Measurements from ENCODE around the gene DDX10.

DDX10 gene

GRCh38 chr11:108835624-108836023 lies 170.8 kb downstream of the DDX10 start:
- DNase-seq = no peak

DNA sequence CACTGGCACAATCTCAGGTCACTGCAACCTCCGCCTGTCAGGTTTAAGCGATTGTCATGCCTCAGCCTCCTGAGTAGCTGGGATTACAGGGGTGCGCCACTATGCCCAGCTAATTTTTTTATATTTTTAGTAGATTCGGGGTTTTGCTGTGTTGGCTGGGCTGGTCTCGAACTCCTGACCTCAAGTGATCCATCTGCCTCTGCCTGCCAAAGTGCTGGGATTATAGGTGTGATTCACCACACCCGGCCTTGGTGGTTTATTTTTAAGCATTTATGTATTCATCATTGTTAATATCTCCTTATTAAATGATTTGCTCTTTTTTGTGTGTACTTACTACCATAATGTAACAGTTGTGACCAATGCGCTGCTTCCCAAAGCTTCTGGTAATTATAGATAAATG lies 171.7 kb downstream of the DDX10 start:
- DNase-seq = no peak

GRCh38 chr11:108838102-108838791 lies 173.4 kb downstream of the DDX10 start:
- no peak for DNase-seq

- DNase-seq = no peak
Measured at GRCh38 chr11:108838792-108839105, 173.9 kb downstream of the DDX10 start.

DNA sequence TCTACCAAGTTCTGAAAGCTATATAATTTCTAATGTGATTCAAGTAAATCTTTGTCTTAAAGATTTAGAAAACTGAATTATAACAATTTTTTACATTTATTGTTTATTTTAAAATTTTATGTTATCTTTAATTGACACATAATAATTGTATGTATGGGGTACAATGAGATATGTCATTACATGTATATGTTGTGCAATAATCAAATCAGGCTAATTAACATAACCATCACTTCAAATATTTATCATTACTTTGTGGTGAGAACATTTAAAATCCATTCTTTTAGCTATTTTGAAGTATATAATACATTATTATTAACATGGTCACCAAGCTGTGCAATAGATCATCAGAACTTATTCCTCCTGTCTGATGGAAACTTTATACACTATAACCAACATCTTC lies 181.1 kb downstream of the DDX10 start:
- no peak for DNase-seq

DNA sequence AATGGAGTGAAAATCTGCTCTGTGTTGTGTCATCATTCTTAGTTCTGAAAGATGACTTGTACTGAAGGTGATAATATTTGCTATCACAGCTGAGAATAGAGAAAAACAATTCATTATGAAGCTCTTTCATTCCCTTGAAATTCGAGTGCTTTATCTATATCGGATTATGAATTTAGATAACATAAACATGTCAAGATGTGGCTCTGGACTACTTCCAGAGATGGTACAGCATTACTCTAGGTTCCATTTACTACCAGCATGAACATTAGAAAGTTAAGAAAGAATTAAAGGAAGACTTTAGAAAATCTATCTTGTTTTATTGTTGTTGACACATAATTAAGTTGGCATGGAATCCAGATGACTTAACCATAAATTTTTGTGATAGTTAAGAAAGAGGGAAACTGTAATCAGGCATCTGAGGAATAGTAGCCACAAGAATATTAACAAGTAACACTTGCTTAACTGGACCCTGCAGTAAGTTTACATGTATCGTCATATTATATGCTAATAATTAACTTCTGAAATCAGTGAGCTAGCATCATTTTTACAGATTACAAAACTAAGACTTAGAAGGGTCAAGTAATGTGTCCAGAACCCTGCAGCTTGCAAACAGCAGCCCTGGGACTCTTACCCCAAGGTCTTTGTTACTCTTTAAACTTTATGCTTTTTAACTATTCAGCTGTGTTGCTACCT lies 182.6 kb downstream of the DDX10 start:
- no peak for DNase-seq

DNA sequence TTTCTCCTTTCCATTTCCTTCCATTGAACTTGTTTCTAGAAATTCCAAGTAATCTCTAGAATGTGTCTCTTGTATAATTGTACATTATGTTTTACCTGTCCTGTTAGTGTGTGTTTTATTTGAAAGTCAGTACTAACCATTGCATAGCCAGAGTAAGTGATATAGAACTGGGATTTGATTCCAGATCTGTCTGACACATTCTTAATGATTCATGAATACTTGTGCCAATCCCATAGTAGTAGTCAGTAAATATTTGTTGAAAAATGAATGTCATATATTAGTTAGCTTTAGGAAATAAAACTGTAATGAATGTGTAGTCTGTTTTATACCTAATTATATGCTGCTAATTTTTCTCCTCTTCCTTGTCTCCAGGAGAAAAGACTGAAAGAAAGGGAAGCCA lies 186.9 kb downstream of the DDX10 start:
- DNase-seq = no peak

DNA sequence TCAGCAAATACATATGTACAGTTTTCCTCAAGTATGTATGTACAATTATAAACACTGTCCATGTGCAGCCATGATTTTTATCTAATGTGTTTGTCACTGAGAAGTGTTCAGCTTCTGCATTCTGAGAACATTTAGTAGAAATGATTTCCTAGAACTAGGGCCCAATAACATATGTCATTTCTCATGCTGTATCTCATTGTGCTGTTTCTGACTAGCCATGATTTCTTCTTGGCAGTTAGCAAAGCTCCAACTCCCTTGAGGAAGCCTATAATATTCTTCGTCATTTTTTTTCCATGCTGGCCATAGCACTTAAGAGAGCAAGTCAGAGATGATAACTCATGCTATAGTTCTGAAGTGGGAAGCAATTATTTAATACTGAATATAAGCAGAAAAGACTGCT lies 187.8 kb downstream of the DDX10 start:
- no peak for DNase-seq

- no peak for DNase-seq
Measured at GRCh38 chr11:108853151-108853550, 188.3 kb downstream of the DDX10 start.

DNA sequence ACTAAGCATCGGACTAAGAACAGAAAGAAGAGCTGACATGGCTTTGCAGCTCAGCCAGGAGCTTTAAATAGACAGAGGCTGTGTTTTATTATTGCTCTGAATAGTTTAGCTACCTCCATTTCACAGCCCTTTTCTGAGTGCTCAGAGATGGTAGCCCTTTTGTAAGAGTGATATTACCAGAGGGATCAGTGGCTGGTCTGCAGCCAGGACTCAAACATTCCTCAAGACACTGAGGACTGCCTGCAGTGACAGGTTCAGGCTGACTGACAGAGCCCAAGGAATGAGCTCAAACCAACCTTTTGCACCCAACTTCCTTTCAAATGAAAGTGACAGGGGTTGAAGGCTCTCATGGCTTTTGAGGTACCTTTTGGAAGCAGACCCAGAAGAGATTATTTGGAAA lies 189.0 kb downstream of the DDX10 start:
- DNase-seq = no peak

- DNase-seq = no peak
Measured at GRCh38 chr11:108854346-108854745, 189.5 kb downstream of the DDX10 start.

GRCh38 chr11:108857382-108857781 lies 192.5 kb downstream of the DDX10 start:
- no peak for DNase-seq

DNA sequence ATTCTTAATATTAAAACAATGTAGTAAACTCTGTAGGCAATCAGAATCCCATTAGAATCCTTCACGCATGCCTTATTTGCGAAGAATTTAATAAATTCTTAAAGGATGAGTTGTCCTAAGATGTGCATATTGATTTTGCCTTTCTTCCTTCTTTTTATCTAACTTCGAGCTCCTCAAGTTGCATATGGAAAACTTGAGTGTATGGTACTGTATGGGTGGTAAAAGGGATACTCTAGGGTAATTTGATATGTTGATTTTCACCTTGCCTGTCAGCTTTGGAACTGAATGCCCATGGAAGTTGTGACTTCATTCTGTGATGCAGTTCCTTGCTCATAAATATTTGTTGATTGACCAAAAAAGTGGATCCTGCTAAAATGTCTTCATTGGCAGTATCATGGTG lies 193.8 kb downstream of the DDX10 start:
- no peak for DNase-seq

GRCh38 chr11:108859510-108859909 lies 194.6 kb downstream of the DDX10 start:
- no peak for DNase-seq

DNA sequence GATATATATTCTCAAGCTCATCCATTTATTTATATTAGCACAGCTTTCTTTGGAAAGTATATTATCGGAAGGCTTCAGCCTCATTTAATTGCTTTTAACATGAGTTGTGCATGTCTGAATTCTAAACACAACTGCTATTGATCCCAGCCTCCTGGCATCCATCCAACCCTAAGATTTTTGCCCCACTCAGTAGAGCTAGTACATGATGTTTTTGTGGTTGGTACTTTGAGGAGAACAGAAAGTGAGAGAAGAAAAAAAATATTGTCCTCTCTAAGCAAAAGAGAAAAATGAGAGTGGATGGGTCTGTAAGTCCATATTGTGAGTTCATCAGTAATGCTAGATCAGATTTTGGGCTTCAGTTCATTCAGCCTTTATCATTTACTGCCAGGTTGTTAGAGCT lies 198.7 kb downstream of the DDX10 start:
- DNase-seq = no peak

- DNase-seq = no peak
Measured at GRCh38 chr11:108865406-108865805, 200.5 kb downstream of the DDX10 start.

DNA sequence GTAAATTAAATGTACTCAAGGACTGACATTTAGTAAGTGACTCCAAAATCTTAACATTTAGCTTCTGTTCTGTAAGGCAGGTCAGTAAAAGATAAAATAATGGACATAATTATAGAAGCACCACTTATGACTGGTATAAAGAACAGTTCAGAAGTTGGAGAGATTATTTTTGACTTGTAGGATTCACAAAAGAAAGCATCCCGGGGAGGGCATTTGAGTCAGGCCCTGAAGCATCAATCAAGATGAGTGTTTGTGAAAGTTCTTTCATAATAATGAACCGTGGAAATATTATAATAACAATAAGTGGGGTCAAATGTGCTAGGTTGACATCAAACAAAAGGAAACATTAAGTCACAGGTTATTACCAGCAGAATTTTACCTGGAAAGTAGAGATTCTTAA lies 201.9 kb downstream of the DDX10 start:
- DNase-seq = no peak

- DNase-seq = no peak
Measured at GRCh38 chr11:108870373-108871020, 205.6 kb downstream of the DDX10 start.

DNA sequence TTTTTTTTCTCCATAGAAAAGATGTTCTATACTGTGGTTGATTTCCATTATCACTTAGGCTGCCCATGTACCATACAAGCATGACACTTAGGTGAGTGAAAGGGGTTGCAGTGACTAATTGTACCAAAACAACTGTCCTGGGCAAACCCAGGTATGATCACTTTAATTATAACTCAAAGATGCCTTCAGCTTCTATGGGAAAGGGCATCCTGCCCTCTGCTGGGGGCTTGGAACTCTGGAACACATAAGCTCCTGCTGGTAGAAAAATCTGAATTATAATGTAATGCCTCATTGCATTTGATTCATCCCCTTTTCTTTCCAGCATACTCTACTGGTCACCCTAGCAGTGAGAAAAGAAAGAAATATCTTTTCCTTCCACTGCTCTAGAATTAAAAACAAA lies 206.3 kb downstream of the DDX10 start:
- DNase-seq = no peak

GRCh38 chr11:108871867-108872266 lies 207.0 kb downstream of the DDX10 start:
- DNase-seq = no peak

- no peak for DNase-seq
Measured at GRCh38 chr11:108872781-108873291, 208.0 kb downstream of the DDX10 start.

GRCh38 chr11:108873310-108873709 lies 208.4 kb downstream of the DDX10 start:
- no peak for DNase-seq

DNA sequence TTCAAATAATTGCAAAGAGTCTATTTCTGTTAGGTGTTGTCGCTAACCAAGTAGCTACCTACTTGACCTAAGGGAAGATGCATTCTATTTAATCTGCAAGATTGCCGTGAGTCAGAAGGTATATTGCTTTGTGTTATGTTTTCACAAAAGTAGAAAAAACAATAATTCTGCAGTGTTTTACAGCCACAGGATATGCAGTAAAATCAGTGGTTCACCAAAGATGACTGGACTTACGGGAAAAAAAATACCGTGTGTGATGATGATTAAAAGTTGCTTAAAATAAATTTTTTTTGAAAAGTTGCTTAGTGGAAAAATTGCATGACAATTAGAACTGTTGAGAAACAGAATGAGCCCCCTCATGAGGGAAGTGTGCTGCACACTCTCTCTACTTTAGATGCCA lies 209.1 kb downstream of the DDX10 start:
- DNase-seq = no peak

GRCh38 chr11:108875134-108875533 lies 210.3 kb downstream of the DDX10 start:
- no peak for DNase-seq

Data from activated T-cell treated with anti-CD3 and anti-CD28 coated beads, Interleukin-2, amount 50 U/mL, for 1 hour (primary cell).